GM12874 (cell line): ENCODE measurements around the gene APOBEC3H.

Experiments
- TF ChIP-seq, protein P1 (sequence below): IDR thresholded peaks from 2 replicates; pipeline ENCODE4 v1.5.1; 2011; ENCODE audit warnings: low read depth, mild to moderate bottlenecking, control low read depth, low read length, moderate library complexity; ENCODE audit not compliant: insufficient read depth

APOBEC3H gene

DNA sequence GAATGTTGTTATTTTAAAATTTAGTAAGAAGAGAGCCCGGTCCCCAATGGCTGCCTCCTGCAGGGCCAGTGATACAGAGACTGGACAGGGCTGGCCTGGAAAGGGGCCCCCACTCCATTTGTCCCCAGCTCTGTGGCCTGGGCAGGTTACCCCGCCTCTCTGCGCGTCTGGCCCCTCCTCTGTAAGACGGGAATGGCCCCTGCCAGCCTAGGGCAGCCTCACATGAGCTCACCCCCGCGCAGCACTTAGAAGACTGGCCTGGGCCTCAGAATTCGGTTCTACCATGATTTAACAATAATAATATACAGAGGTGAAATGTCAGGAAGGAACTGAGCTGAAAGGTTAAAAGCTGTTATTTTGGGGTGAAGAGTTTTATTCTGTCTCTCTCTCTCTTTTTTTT is 18.7 kb upstream of the APOBEC3H start:
- TF ChIP-seq, protein P1, sequence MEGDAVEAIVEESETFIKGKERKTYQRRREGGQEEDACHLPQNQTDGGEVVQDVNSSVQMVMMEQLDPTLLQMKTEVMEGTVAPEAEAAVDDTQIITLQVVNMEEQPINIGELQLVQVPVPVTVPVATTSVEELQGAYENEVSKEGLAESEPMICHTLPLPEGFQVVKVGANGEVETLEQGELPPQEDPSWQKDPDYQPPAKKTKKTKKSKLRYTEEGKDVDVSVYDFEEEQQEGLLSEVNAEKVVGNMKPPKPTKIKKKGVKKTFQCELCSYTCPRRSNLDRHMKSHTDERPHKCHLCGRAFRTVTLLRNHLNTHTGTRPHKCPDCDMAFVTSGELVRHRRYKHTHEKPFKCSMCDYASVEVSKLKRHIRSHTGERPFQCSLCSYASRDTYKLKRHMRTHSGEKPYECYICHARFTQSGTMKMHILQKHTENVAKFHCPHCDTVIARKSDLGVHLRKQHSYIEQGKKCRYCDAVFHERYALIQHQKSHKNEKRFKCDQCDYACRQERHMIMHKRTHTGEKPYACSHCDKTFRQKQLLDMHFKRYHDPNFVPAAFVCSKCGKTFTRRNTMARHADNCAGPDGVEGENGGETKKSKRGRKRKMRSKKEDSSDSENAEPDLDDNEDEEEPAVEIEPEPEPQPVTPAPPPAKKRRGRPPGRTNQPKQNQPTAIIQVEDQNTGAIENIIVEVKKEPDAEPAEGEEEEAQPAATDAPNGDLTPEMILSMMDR: no peak

DNA sequence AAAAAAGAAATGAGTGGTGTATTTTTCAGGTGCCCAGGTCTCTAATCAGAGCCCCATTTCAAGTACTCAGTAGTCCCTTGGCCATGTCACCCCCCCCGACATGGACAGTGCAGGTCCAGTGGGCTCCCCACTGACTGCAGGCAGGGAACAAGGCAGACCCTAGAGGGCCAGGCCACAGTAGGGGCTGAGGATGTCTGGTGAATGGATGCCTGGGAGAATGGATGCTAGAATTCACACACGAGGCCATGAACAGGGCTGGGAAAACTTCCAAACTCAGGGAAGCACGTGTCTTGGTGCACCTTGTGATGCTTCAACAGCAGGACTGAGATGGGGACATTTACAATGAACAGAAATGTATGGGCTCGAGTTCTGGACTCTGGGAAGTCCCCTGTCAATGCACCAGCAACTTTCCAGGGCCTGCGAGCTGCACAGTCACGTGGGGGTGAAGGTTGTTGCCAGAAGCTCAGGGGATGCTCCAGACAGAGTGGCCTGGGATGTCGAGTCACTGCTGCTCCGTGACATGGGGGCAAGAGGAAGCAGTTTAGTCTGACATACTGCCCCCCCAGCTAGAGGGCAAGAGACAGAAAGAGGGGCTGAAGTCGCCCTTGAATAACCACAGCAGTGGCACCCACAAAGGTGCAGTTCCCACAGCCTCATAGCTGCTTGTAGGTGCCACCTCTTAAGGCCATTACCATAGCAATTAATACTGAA is 16.8 kb upstream of the APOBEC3H start:
- TF ChIP-seq, protein P1: no peak

DNA sequence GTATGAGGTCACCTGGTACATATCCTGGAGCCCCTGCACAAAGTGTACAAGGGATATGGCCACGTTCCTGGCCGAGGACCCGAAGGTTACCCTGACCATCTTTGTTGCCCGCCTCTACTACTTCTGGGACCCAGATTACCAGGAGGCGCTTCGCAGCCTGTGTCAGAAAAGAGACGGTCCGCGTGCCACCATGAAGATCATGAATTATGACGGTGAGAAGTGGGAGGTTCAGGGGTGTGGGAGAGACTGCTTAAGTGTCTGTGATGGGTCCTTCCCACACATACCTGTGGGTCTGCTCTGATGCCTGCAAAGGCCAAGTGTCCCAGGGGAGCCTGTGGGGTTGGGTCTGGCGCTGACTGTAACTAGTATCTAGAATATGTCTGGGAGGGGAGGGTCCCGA is 16.0 kb upstream of the APOBEC3H start:
- TF ChIP-seq, protein P1: no peak

DNA sequence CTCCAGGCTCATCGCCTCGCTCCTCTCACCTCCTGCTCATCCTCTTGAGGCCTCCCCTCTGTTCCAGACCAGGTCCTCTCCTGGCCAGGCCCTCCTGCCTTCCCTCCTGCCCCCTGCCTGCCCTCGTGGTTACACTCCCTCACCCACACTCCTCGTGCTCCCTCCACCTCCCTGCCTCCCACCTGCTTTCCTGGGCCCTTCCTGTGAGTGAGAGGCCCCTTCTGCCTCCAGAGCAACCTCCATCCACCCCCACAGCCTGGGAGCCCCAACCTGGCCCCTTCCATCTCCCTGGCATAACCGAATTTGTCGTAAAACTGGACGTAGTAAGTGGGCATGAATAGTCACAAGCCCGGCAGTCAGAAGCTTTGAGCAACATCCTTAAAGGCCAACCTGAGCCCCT is 15.4 kb upstream of the APOBEC3H start:
- TF ChIP-seq, protein P1: no peak

DNA sequence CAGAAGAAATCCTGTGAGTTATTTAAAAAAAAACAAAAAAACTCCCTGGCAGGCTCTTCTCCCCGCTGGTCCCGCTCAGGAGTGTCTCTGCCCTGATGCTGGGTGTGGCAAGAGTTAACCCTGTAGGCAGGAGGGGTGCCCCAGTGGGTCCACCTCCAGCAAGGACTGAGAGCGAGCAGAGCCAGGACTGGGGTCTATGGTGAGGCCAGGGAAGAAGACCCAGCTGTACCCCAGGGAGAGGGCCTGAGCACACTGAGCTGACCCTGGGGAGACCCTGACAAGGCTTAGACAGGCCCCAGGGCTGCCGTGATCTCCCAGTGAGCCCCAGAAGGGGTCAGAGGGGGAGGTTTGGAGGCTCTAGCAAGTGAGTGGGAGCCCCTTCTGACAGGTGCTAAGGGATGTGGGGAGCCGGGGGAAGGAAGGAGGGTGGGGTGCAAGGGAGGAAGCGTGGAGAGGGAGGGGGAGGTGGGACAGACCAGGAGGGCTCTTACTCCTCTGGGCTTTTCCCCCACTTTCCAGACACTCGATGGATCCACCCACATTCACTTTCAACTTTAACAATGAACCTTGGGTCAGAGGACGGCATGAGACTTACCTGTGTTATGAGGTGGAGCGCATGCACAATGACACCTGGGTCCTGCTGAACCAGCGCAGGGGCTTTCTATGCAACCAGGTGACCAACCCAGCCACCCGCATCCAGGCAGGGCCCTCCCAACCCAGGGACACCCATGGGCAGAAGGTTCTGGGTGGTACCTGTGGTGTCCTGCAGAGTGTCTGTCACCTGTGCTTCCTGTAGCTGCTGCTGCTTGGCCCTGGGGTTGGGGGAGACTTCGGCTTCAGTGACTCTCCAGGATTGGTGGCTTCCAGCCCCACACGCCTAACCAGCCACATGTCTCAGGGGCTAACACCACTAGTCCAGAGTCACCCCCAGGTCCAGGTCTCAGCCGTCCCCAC is 13.6 kb upstream of the APOBEC3H start:
- TF ChIP-seq, protein P1: no peak

DNA sequence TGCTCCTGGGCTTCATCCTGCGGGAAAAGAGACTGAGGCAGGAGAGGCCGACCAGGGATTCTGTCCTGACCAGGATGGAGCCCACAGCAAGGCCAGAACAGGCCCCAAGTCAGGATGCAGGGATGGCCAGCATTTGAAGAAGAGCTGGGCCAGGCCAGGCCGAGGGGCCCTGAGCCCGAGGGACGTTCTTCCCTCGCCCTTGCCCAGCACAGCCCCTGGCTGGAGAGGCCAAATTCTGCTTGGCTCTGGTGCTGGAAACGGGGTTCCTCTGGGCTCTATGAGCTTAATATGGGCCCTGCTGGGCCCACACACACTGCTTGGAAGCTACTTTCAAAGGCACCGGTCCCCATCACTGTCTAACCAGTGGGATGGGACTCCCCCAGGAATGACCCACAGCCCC is 12.4 kb upstream of the APOBEC3H start:
- TF ChIP-seq, protein P1: no peak

DNA sequence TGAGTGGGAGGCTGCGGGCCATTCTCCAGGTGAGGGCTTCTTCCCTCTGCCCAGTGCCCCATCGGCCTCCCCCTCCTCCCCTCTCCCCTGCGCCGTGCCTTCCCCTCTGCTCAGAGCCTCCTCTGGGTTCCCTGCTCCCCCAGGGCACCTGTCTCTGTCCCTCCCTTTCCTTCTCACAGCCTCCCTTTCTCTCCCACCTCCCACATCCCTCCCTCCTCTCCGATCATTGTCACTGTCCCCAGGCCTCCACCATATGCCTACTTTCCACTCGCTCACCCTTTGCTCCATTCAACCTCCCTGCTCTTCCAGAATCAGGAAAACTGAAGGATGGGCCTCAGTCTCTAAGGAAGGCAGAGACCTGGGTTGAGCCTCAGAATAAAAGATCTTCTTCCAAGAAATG is 9.9 kb upstream of the APOBEC3H start:
- TF ChIP-seq, protein P1: no peak
